ENCODE data around the gene ZSCAN1.

- TF ChIP-seq GATA2 (IDR thresholded peaks at IDR 0.05; ENCODE audit: low read depth, low read length) (no peak), GATA3 (IDR thresholded peaks at IDR 0.05; ENCODE audit: low read depth, low read length) (no peak)
Observed at GRCh38 chr19:58056261-58056660, 22.4 kb downstream of the ZSCAN1 start.

All from SH-SY5Y (cell line).